HepG2 (cell line): Measurements from ENCODE around the gene RBM26. TPM values are rescaled to one million over a fixed set of nuclear protein-coding genes. Genes with fewer than 3 reads are reported as not detected.

Source experiments
- ATAC-seq: fragments of 200-7000 bp; cut with Tn5 transposase; 3 replicates; pipeline ENCODE4 v1.9.1; 2020; ENCODE audit warnings: mild to moderate bottlenecking, moderate library complexity
- BruUV-seq: library from RNA; stranded (reverse); fragments of 400-500 nt; replicated peaks from 2 replicates; lab custom pipeline; 2021; lab: Mats Ljungman, UMichigan
- CTCF ChIA-PET: fragments of 300-600 bp; formaldehyde crosslinking; extraction: SDS; loops from one replicate; lab custom pipeline; 2021; ENCODE audit warnings: low total read pairs, inconsistent platforms, low intra/inter-chr PET ratio; lab: Yijun Ruan, JAX
- POLR2A ChIA-PET: fragments of 350-600 bp; sonication (Branson Sonifier 250); formaldehyde crosslinking; loops from one replicate; lab custom pipeline; 2020; ENCODE audit warnings: antibody characterized with exemption, inconsistent platforms; lab: Yijun Ruan, JAX
- DNase-seq: peaks from one replicate; pipeline ENCODE4 v3.0.0-alpha.2; 2015; ENCODE audit warnings: low spot score
- FAIRE-seq: peaks from 3 replicates; lab custom pipeline; 2011; peaks lifted over from hg19 to GRCh38; lab: Jason Lieb, UNC
- H2AFZ ChIP-seq: one replicate; pipeline ENCODE4 v1.6.1; 2011; ENCODE audit warnings: low read length, inconsistent platforms
- H3K27ac ChIP-seq: fragments of 300-600 bp; 3 replicates; pipeline ENCODE4 v1.8.0; 2011; ENCODE audit warnings: mixed run types, mild to moderate bottlenecking, mixed read lengths, low read length, inconsistent platforms; ENCODE audit not compliant: insufficient read depth; ENCODE audit errors: extremely low read length
- H3K27me3 ChIP-seq, 2 experiments: fragments of 200-600 bp in 1 of 2; 2 replicates in 1 of 2; 3 replicates in 1 of 2; pipeline versions ENCODE4 v1.6.0 to v1.8.0; 2011; ENCODE audit warnings: low read length in 2 of 2, mild to moderate bottlenecking in 2 of 2, moderate library complexity in 2 of 2, inconsistent platforms in 1 of 2; ENCODE audit not compliant: insufficient read depth in 2 of 2, control insufficient read depth in 1 of 2
- H3K36me3 ChIP-seq, 2 experiments: fragments of 200-600 bp in 1 of 2; replicated peaks in 1 of 2; 2 replicates in 1 of 2; 3 replicates in 1 of 2; pipeline versions ENCODE4 v1.5.1 to v1.8.0; 2011; ENCODE audit warnings: low read length in 2 of 2, inconsistent platforms in 1 of 2; ENCODE audit not compliant: insufficient read depth in 2 of 2, control insufficient read depth in 1 of 2
- H3K4me1 ChIP-seq: 2 replicates; pipeline ENCODE4 v1.5.1; 2012; ENCODE audit warnings: low read length, inconsistent platforms; ENCODE audit not compliant: insufficient read depth
- H3K4me2 ChIP-seq: 2 replicates; pipeline ENCODE4 v1.6.0; 2011; ENCODE audit warnings: low read depth, low read length, inconsistent platforms
- H3K4me3 ChIP-seq, 3 experiments: fragments of 200-600 bp in 1 of 3; sonication (generic), shearing (Covaris generic) in 1 of 3; replicated peaks in 1 of 3; 2 replicates each; pipeline ENCODE4 v1.5.1; 2011 to 2016; ENCODE audit warnings: low read length in 3 of 3, inconsistent platforms in 2 of 3, low read depth in 2 of 3, mild to moderate bottlenecking in 2 of 3, control low read depth in 1 of 3, mixed read lengths in 1 of 3; ENCODE audit not compliant: insufficient read depth in 1 of 3
- H3K79me2 ChIP-seq: one replicate; pipeline ENCODE4 v1.6.1; 2011; ENCODE audit warnings: low read length, inconsistent platforms; ENCODE audit not compliant: insufficient read depth
- H3K9ac ChIP-seq: 2 replicates; pipeline ENCODE4 v1.6.0; 2011; ENCODE audit warnings: mild to moderate bottlenecking, low read depth, low read length, inconsistent platforms; ENCODE audit not compliant: insufficient read depth
- H3K9me3 ChIP-seq: 2 replicates; pipeline ENCODE4 v1.5.1; 2012; ENCODE audit warnings: mild to moderate bottlenecking, low read length
- H4K20me1 ChIP-seq: 2 replicates; pipeline ENCODE4 v1.6.0; 2011; ENCODE audit warnings: inconsistent platforms, mild to moderate bottlenecking, low read length, moderate library complexity; ENCODE audit not compliant: insufficient read depth
- AGO1 ChIP-seq: fragments of 200-400 bp; formaldehyde crosslinking; IDR thresholded peaks from 2 replicates; pipeline ENCODE4 v1.6.1; 2017; ENCODE audit warnings: mild to moderate bottlenecking, low read depth, low read length, moderate library complexity; ENCODE audit not compliant: poor library complexity, severe bottlenecking
- ATF6 ChIP-seq: sonication (generic); formaldehyde crosslinking; conservative IDR thresholded peaks from 2 replicates; pipeline ENCODE4 v1.4.0; 2020; ENCODE audit warnings: missing genetic modification reagents
- BATF2 ChIP-seq: sonication (generic); formaldehyde crosslinking; IDR thresholded peaks from 2 replicates; pipeline ENCODE4 v1.8.0; 2022; ENCODE audit warnings: mild to moderate bottlenecking, missing genetic modification reagents, moderate library complexity
- CAMTA2 ChIP-seq: sonication (generic); formaldehyde crosslinking; IDR thresholded peaks from 2 replicates; pipeline ENCODE4 v1.4.0; 2020; ENCODE audit warnings: mild to moderate bottlenecking, missing genetic modification reagents, borderline replicate concordance
- CEBPG ChIP-seq: IDR thresholded peaks from 2 replicates; pipeline ENCODE4 v1.6.1; 2016
- FOXO1 ChIP-seq: sonication (generic); formaldehyde crosslinking; IDR thresholded peaks from 2 replicates; pipeline ENCODE4 v1.4.0; 2020; ENCODE audit warnings: missing genetic modification reagents
- IRX3 ChIP-seq: sonication (generic); formaldehyde crosslinking; IDR thresholded peaks from 2 replicates; pipeline ENCODE4 v1.8.1; 2023; ENCODE audit warnings: mild to moderate bottlenecking, low read depth, missing genetic modification reagents, borderline replicate concordance
- JARID2 ChIP-seq: sonication (generic); formaldehyde crosslinking; IDR thresholded peaks from 2 replicates; pipeline ENCODE4 v1.8.1; 2023; ENCODE audit warnings: missing genetic modification reagents, inconsistent platforms; ENCODE audit not compliant: insufficient replicate concordance
- MAFG ChIP-seq: sonication (generic); formaldehyde crosslinking; IDR thresholded peaks from 2 replicates; pipeline ENCODE4 v1.5.1; 2020; ENCODE audit warnings: mild to moderate bottlenecking, missing genetic modification reagents
- MAZ ChIP-seq, 2 experiments: sonication (generic) in 1 of 2; formaldehyde crosslinking in 1 of 2; IDR thresholded peaks; 2 replicates each; pipeline versions ENCODE4 v1.5.0 to v1.6.1; 2012 to 2020; ENCODE audit warnings: low read depth in 2 of 2, mild to moderate bottlenecking in 2 of 2, borderline replicate concordance in 1 of 2, improper control_type of control experiment in 1 of 2, low read length in 1 of 2, missing genetic modification reagents in 1 of 2, moderate library complexity in 1 of 2
- SKI ChIP-seq: fragments of 450-650 bp; IDR thresholded peaks from one replicate; pipeline ENCODE4 v1.6.1; 2018; ENCODE audit warnings: mild to moderate bottlenecking; ENCODE audit not compliant: partially characterized antibody
- ZBTB43 ChIP-seq: sonication (generic); formaldehyde crosslinking; conservative IDR thresholded peaks from 2 replicates; pipeline ENCODE4 v1.4.0; 2020; ENCODE audit warnings: missing genetic modification reagents
- ZNF136 ChIP-seq: sonication (generic); formaldehyde crosslinking; IDR thresholded peaks from 2 replicates; pipeline ENCODE4 v1.8.1; 2022; ENCODE audit warnings: low read depth, mild to moderate bottlenecking, moderate library complexity, missing genetic modification reagents
- ZNF572 ChIP-seq: sonication (generic); formaldehyde crosslinking; IDR thresholded peaks from 2 replicates; pipeline ENCODE4 v1.5.1; 2020; ENCODE audit warnings: mild to moderate bottlenecking, missing genetic modification reagents
- WGBS: methylation state at CpG from one replicate; pipeline ENCODE4 v1.1.6; 2017; ENCODE audit warnings: low lambda C conversion rate; 5-methylcytosine and 5-hydroxymethylcytosine counted together
- in situ Hi-C: cut with HindIII; loops from 2 replicates; pipeline ENCODE4 v1.10.0; 2017; ENCODE audit warnings: low pct_unique_long_range_greater_than_20kb; ENCODE audit not compliant: extremely low pct_ligation_motif_present
- intact Hi-C: fragments of 100-400 bp; cut with micrococcal nuclease; formaldehyde crosslinking; loops from one replicate; pipeline ENCODE4 v1.10.0; 2022; ENCODE audit not compliant: unreplicated experiment
- polyA plus RNA-seq, 8 experiments: library from polyadenylated mRNA; depleted of rRNA in 3 of 8; stranded (reverse) in 7 of 8; unstranded in 1 of 8; fragments of >200 nt; fragmentation: Illumina TruSeq in 4 of 8; extraction: Trizol in 4 of 8; gene quantifications; 2 replicates each; pipeline versions ENCODE4 v1.2.1 to v1.2.3, GENCODE V29; 2011 to 2016; ENCODE audit warnings: low read depth in 4 of 8, missing spikeins in 1 of 8, mixed read lengths in 1 of 8; ENCODE audit not compliant: insufficient read depth in 1 of 8
- total RNA-seq, 5 experiments: library from RNA; depleted of rRNA; stranded (reverse); fragments of >200 nt; fragmentation: Illumina TruSeq; extraction: Trizol; gene quantifications; 2 replicates each; pipeline ENCODE4 v1.2.3, GENCODE V29; 2016; ENCODE audit warnings: low read depth in 1 of 5

Gene RBM26
- total and polyA plus RNA-seq, 2 of the 13 experiments (the other 11 are each of a cell fraction or from before 2014, with no cell fraction given): 19.4 to 34.4 TPM

GRCh38 chr13:79346300-79346914 lies 59.6 kb downstream of the RBM26 start:
- H3K27ac ChIP-seq: no peak overlapping the region
- H3K79me2 ChIP-seq: no peaks in the 10 kb centered on the region
- ChIA-PET POLR2A (no interaction called here), CTCF (no interaction called here)
- no peak overlapping the region for H2AFZ ChIP-seq
- no peak for ATAC-seq
- H3K4me3 ChIP-seq: no peak overlapping the region
- peaks cover 4 to 50% of the 10 kb centered on the region in 2 experiments; a peak in 4 of 5 replicates for H3K36me3 ChIP-seq
- BruUV-seq: no TSS peak
- H4K20me1 ChIP-seq: no peaks in the 10 kb centered on the region
- no peak for TF ChIP-seq ZNF136
- TF ChIP-seq CAMTA2 (CRISPR knock-in tag): no peak
- no peak for TF ChIP-seq MAFG (CRISPR knock-in tag)
- TF ChIP-seq AGO1: no peak
- no peak for TF ChIP-seq ATF6 (CRISPR knock-in tag)
- TF ChIP-seq BATF2 (CRISPR knock-in tag): no peak
- TF ChIP-seq FOXO1: no peak
- TF ChIP-seq ZNF572 (CRISPR knock-in tag): no peak
- no peak for TF ChIP-seq JARID2
- TF ChIP-seq ZBTB43: no peak
- TF ChIP-seq MAZ (IDR thresholded peaks at IDR 0.05; ENCODE audit: borderline replicate concordance, low read depth, low read length): no peak
- no peak for TF ChIP-seq MAZ (CRISPR knock-in tag; IDR thresholded peaks at IDR 0.05; ENCODE audit: low read depth)
- TF ChIP-seq CEBPG (CRISPR knock-in tag): no peak
- TF ChIP-seq SKI: no peak
- TF ChIP-seq IRX3 (CRISPR knock-in tag): no peak
- FAIRE-seq: no peak
- H3K9me3 ChIP-seq: no peaks in the 10 kb centered on the region
- in situ Hi-C loops (no loop called here), intact Hi-C loops (loop anchor here (5.0 kb wide), 1 partner anchor 46 kb away; no protein-coding TSS in a partner anchor)
- H3K4me1 ChIP-seq: no peaks in the 10 kb centered on the region
- no peak overlapping the region for H3K4me2 ChIP-seq
- 97% methylated on average over 6 of the region's 6 CpGs for WGBS
- no peak overlapping the region for H3K9ac ChIP-seq
- no peak for DNase-seq
- H3K27me3 ChIP-seq: no peaks in the 10 kb centered on the region; a peak in 1 of 5 replicates
